ENCODE results near the gene CACUL1. TPM values are rescaled to one million over a fixed set of nuclear protein-coding genes. Genes with fewer than 3 reads are reported as not detected.
A peak's percentile ranks its signal among the peaks of the same experiment; 100 is the strongest.

CACUL1 gene
- total and polyA plus RNA-seq, 5 experiments from 2014 or later, result 23.1 to 42.1 (median 29.2) TPM

- DNase-seq (no peak), ATAC-seq (no peak)
- POLR2A ChIA-PET, result no interaction called here
- Mint-ChIP-seq H3K27ac (peak overlapping the region in 1 of 10 donors; percentile 27), H3K4me3 (no peak overlapping the region), H3K4me1 (peaks cover 5 to 27% (median 15%) of the 10 kb centered on the region in 4 donors), H3K27me3 (no peaks in the 10 kb centered on the region), H3K36me3 (peaks cover 0 to 36% (median 0%) of the 10 kb centered on the region in 3 donors), H3K9me3 (no peaks in the 10 kb centered on the region)
Observed at GRCh38 chr10:118721539-118721876, 33.3 kb downstream of the CACUL1 start.

DNA sequence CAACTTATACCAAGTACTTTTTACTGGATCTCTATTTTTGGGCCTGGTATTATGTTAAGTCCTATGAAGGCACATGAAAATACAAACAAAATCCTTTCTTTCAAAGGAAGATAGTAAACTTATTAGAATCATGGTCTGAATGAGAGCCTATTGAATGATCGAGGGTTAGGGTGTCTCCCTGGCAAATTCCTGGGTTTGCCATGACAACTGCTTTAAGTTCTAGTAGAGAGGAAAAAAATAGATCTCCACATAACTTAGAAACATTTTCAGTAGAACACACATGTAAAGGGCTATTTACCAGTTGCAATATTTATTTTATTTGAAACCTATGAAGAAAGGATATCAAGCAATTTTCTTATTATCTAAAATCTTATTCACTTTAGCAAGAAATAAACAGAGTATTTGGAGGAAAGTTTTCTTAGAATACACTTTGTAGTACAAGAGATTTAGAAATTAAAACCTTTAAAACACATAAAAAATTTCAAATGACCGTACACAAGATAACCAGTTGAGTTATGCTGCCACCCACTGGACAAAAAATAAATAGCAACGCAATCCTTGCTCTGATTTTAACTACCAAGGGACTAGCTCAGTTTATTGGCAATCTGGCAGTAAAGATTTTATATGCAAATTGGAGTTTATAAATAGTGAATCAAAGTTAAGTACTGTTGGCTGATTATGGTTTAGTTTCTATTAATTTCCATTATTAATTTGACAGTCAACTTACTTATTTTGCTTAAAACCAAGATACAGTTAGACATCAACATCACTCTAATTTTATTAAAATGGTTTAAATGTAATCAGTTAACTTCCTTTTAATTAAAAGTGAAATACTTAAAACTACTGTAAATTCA, 33.9 kb downstream of the CACUL1 start:
- no peak overlapping the region for H3K4me3 Mint-ChIP-seq
- POLR2A ChIA-PET, result interaction anchor here (1.3 kb wide), 1 partner anchor 22 kb away, joined by 3 read pairs; no protein-coding TSS in a partner anchor
- H3K36me3 Mint-ChIP-seq, result peaks cover 0 to 33% (median 2%) of the 10 kb centered on the region in 3 donors
- peaks cover 2 to 22% (median 11%) of the 10 kb centered on the region in 4 donors for H3K4me1 Mint-ChIP-seq
- no peaks in the 10 kb centered on the region for H3K27me3 Mint-ChIP-seq
- DNase-seq (peak; percentile 27 to 80 (median 66)), ATAC-seq (peak; percentile 53 to 72)
- H3K27ac Mint-ChIP-seq, result peak overlapping the region in 3 of 10 donors; percentile 27 to 41 (median 37)
- H3K9me3 Mint-ChIP-seq, result no peaks in the 10 kb centered on the region

GRCh38 chr10:118714366-118714765, 40.4 kb downstream of the CACUL1 start:
- Mint-ChIP-seq H3K27ac (no peak overlapping the region), H3K36me3 (peaks cover 0 to 19% (median 5%) of the 10 kb centered on the region in 3 donors), H3K27me3 (no peaks in the 10 kb centered on the region), H3K4me1 (peaks cover 5 to 20% (median 12%) of the 10 kb centered on the region in 4 donors), H3K9me3 (no peaks in the 10 kb centered on the region), H3K4me3 (no peak overlapping the region)
- ATAC-seq (no peak), DNase-seq (no peak)
- POLR2A ChIA-PET, result no interaction called here

DNA sequence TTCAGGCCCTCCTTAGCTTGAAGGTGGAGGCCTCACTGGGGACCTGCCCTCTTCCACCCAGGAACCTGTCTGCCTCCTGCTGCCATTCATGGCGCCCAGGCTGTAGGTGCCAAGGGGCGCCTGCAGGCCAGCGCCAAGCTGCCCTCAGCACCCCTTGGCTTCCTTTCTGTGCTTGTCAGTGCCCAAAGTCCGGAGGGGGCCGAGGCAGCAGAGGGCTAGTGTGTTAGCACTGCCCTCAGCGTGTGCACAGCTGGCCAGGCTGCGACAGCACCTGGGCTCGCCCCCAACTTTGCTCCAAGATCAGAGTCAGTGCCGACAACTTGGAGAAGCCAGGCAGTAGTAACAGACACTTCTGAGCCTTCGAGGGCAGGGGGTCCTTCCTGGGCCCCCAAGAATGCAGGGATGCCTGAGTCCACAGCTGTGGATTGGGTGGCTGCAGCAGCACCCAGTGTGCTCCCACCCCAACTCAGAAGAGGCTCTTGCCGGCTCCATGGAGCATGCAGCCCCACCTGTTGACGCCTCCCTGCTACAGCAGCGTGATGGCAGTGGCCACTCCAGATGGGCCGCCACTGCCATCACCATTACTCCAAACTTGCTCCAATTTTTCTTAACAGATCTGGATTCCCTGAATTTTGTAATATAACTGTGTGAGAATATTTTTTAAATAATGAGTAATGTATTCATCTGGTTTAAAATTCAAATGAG, 41.7 kb downstream of the CACUL1 start:
- POLR2A ChIA-PET, result no interaction called here
- Mint-ChIP-seq H3K4me3 (no peak overlapping the region), H3K27me3 (no peaks in the 10 kb centered on the region), H3K27ac (peak overlapping the region in 1 of 10 donors; percentile 56), H3K4me1 (peaks cover 5 to 18% (median 12%) of the 10 kb centered on the region in 4 donors), H3K36me3 (peaks cover 0 to 17% (median 6%) of the 10 kb centered on the region in 3 donors), H3K9me3 (no peaks in the 10 kb centered on the region)
- ATAC-seq (no peak), DNase-seq (no peak)

- H3K36me3 Mint-ChIP-seq, result peaks cover 0 to 20% (median 12%) of the 10 kb centered on the region in 3 donors
- peaks cover 5 to 12% (median 9%) of the 10 kb centered on the region in 4 donors for H3K4me1 Mint-ChIP-seq
- H3K9me3 Mint-ChIP-seq, result no peaks in the 10 kb centered on the region
- POLR2A ChIA-PET, result no interaction called here
- no peak overlapping the region for H3K27ac Mint-ChIP-seq
- ATAC-seq, result no peak
- no peaks in the 10 kb centered on the region for H3K27me3 Mint-ChIP-seq
- H3K4me3 Mint-ChIP-seq, result no peak overlapping the region
- no peak for DNase-seq
Observed at GRCh38 chr10:118712080-118712479, 42.7 kb downstream of the CACUL1 start.

DNA sequence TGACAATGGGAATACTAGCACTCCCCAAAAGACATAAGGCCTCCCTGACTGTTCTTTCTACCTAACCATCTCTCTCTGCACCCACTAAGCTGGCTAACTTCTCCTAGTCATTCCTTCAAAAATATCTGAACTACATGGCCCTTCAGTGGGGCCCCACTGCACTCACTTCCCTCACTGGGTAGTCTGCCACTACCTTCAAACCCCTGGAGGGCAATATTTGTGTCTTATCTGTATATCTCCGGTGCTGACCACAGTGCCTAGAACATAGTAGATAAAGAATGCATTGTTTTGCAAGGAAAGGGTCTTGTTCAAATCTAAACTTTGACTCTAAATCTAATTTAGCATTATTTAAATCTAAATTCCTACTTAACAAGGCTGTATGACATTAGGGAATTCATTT, 44.3 kb downstream of the CACUL1 start:
- Mint-ChIP-seq H3K36me3 (peaks cover 0 to 22% (median 21%) of the 10 kb centered on the region in 3 donors), H3K27ac (peak overlapping the region in 2 of 10 donors; percentile 52 to 84), H3K4me1 (peaks cover 9 to 20% (median 13%) of the 10 kb centered on the region in 4 donors), H3K27me3 (no peaks in the 10 kb centered on the region), H3K9me3 (no peaks in the 10 kb centered on the region), H3K4me3 (no peak overlapping the region)
- POLR2A ChIA-PET, result no interaction called here
- DNase-seq (no peak), ATAC-seq (no peak)

DNA sequence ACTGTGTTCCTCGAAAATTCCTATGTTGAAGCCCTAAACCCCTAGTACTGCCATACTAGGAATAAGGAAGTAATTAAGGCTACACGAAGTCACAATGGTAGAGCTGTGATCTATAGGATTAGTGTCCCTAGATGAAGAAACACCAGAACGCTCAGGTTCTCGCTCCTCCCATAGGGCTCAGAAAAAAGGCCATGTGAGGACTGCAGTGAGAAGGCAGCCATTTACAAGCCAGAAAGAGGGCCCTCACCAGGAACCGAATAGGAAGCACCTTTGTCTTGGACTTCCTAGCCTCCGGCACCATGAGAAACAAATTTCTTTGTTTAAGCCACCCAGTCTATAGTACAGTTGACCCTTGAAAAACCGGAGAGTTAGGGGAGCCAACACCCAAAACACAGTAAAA, 46.2 kb downstream of the CACUL1 start:
- DNase-seq (no peak), ATAC-seq (no peak)
- POLR2A ChIA-PET, result no interaction called here
- Mint-ChIP-seq H3K4me3 (no peak overlapping the region), H3K9me3 (no peaks in the 10 kb centered on the region), H3K27ac (no peak overlapping the region), H3K4me1 (peaks cover 9 to 26% (median 18%) of the 10 kb centered on the region in 4 donors), H3K36me3 (peaks cover 0 to 25% (median 23%) of the 10 kb centered on the region in 3 donors), H3K27me3 (no peaks in the 10 kb centered on the region)

DNA sequence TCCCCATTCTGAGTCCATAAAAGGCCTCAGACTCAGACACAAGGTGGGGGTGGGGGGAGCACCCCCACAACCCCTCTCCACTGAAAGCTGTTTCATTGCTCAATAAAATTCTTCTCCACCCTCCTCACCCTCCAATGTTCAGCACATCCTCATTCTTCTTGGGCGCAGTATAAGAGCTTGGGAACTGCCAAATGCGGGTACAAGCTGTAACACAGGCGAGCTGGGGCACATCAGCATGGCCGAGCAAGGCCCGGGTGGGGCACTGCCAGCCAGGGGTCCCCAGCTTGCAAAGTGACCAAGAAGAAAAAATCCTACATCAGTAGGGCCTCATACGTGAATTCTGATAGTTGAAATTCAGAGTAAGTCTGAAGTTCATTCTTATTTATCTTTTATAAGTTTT, 50.1 kb downstream of the CACUL1 start:
- Mint-ChIP-seq H3K27ac (peak overlapping the region in 4 of 10 donors; percentile 8 to 88 (median 46)), H3K27me3 (no peaks in the 10 kb centered on the region), H3K9me3 (no peaks in the 10 kb centered on the region), H3K4me1 (peaks cover 25 to 48% (median 36%) of the 10 kb centered on the region in 4 donors), H3K36me3 (peaks cover 0 to 26% (median 25%) of the 10 kb centered on the region in 3 donors), H3K4me3 (no peak overlapping the region)
- no peak for DNase-seq
- POLR2A ChIA-PET, result no interaction called here
- ATAC-seq, result no peak

DNA sequence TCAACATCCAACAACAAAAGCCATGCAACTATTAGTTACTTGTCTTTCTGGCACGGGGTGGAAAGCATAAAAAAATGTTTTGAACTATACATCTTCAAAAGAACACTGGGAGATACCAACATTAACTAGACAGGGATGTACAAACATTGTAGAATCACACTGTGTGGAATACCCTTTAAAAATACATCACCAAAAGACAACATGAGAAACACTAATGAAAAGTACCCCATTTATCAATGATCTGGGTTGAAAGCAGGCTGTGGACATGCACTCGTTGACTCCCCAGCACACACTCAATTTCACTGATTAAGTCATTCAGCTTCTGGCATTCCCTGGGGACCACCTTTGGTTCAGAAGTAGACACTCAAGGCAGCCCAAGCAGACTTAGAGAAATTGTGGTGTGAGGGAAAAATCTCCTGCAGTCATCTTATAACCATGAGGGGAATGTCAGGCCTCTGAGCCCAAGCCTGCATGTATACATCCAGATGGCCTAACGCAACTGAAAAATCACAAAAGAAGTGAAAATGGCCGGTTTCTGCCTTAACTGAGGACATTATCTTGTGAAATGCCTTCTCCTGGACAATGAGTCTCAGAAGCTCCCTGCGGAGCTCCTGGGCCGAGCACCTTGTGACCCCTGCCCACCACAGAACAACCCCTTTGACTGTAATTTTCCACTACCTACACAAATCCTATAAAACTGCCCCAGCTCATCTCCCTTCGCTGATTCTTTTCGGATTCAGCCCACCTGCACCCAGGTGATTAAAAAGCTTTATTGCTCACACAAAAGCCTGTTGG, 53.0 kb downstream of the CACUL1 start:
- H3K27ac Mint-ChIP-seq, result peak overlapping the region; percentile 63 to 99 (median 86)
- POLR2A ChIA-PET, result no interaction called here
- peak overlapping the region in 6 of 10 donors; percentile 1 to 81 (median 63) for H3K4me3 Mint-ChIP-seq
- ATAC-seq (no peak), DNase-seq (no peak)
- no peaks in the 10 kb centered on the region for H3K27me3 Mint-ChIP-seq
- no peaks in the 10 kb centered on the region for H3K9me3 Mint-ChIP-seq
- peaks cover 35 to 69% (median 62%) of the 10 kb centered on the region in 4 donors for H3K4me1 Mint-ChIP-seq
- peaks cover 0 to 15% (median 15%) of the 10 kb centered on the region in 3 donors for H3K36me3 Mint-ChIP-seq

DNA sequence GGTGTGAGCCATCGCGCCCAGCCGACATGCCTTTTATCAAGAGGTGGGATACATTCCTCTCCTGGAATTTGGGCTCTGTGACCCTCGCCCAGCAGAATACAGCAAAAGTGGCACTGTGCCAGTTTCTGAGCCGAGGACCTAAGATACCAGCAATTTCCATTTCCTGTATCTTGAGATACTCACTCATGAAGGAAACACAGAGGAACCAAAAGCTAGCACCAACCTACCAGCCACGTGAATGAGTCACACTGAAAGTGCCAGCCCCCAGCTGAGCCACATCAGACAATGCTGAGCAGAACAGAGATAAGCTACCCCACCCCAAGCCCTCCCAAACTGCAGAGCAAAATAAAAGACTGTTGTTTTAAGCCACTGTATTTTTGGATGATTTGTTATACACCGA, 56.3 kb downstream of the CACUL1 start:
- Mint-ChIP-seq H3K27ac (peak overlapping the region; percentile 87 to 99 (median 92)), H3K4me3 (peak overlapping the region; percentile 73 to 91 (median 84)), H3K27me3 (no peaks in the 10 kb centered on the region), H3K9me3 (no peaks in the 10 kb centered on the region), H3K36me3 (peaks cover 4 to 8% (median 5%) of the 10 kb centered on the region in 3 donors), H3K4me1 (peaks cover 28 to 82% (median 80%) of the 10 kb centered on the region in 4 donors)
- peak; percentile 100 for ATAC-seq
- POLR2A ChIA-PET, result interaction anchor here (0.7 to 1.6 kb wide), 5 partner anchors 22 to 130 kb away, joined by 3 to 6 read pairs (median 3); partner anchors contain the start of gene CACUL1
- peak; percentile 57 to 93 (median 85) for DNase-seq

- ATAC-seq (no peak), DNase-seq (no peak)
- H3K9me3 Mint-ChIP-seq, result no peaks in the 10 kb centered on the region
- peaks cover 15 to 65% (median 60%) of the 10 kb centered on the region in 4 donors for H3K4me1 Mint-ChIP-seq
- no peaks in the 10 kb centered on the region for H3K27me3 Mint-ChIP-seq
- H3K4me3 Mint-ChIP-seq, result peak overlapping the region in 3 of 10 donors; percentile 36 to 60 (median 57)
- POLR2A ChIA-PET, result no interaction called here
- peaks cover 4 to 21% (median 20%) of the 10 kb centered on the region in 3 donors for H3K36me3 Mint-ChIP-seq
- peak overlapping the region; percentile 42 to 91 (median 76) for H3K27ac Mint-ChIP-seq
Observed at GRCh38 chr10:118694848-118695247, 59.9 kb downstream of the CACUL1 start.

DNA sequence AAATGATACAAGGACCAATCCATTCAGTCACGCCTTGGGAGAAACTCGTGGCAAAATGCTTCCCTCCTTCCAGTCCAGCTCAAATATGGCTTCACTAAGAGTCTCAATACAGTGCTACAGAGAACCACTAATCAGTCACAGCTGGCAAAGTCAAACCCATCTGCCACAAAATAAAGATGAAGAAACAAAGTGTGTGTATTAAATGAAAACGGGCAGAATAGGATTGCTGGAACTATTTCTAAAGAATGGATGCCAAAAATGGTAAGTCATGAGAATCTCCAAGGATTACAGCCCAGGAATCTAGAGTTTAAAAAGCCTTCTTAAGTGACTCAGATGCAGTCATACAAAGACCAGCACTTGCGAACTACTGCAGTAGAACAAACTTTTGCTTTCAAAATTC, 61.9 kb downstream of the CACUL1 start:
- peaks cover 11 to 54% (median 47%) of the 10 kb centered on the region in 4 donors for H3K4me1 Mint-ChIP-seq
- peaks cover 4 to 40% (median 27%) of the 10 kb centered on the region in 3 donors for H3K36me3 Mint-ChIP-seq
- H3K9me3 Mint-ChIP-seq, result no peaks in the 10 kb centered on the region
- no peaks in the 10 kb centered on the region for H3K27me3 Mint-ChIP-seq
- POLR2A ChIA-PET, result interaction anchor here (1.2 kb wide), 1 partner anchor 9 kb away, joined by 3 read pairs; no protein-coding TSS in a partner anchor
- no peak overlapping the region for H3K4me3 Mint-ChIP-seq
- no peak for ATAC-seq
- peak overlapping the region in 2 of 10 donors; percentile 74 to 91 for H3K27ac Mint-ChIP-seq
- no peak for DNase-seq
